ENCODE measurements around the gene AGTR2.
"Not testable (repeated sequence)": the region's sequence is repeated elsewhere in the genome, so short reads cannot be mapped to it uniquely, and the experiment has no call there.

Gene AGTR2, protein sequence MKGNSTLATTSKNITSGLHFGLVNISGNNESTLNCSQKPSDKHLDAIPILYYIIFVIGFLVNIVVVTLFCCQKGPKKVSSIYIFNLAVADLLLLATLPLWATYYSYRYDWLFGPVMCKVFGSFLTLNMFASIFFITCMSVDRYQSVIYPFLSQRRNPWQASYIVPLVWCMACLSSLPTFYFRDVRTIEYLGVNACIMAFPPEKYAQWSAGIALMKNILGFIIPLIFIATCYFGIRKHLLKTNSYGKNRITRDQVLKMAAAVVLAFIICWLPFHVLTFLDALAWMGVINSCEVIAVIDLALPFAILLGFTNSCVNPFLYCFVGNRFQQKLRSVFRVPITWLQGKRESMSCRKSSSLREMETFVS

DNA sequence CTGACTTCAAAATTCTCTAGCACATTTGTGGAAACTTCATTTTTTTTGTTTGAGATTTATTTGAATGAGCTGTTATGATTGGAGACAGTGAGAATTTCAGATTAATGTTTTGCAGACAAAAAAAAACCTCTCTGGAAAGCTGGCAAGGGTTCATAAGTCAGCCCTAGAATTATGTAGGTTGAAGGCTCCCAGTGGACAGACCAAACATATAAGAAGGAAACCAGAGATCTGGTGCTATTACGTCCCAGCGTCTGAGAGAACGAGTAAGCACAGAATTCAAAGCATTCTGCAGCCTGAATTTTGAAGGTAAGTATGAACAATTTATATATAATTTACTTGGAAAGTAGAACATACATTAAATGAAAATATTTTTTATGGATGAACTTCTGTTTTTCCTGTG, at the start of gene AGTR2:
AGTR2 (plus strand) TSS at position 234 of the 400 bp plus-strand sequence. CDS start 1,537 bp downstream, outside the sequence.
- TF ChIP-seq, protein P1, sequence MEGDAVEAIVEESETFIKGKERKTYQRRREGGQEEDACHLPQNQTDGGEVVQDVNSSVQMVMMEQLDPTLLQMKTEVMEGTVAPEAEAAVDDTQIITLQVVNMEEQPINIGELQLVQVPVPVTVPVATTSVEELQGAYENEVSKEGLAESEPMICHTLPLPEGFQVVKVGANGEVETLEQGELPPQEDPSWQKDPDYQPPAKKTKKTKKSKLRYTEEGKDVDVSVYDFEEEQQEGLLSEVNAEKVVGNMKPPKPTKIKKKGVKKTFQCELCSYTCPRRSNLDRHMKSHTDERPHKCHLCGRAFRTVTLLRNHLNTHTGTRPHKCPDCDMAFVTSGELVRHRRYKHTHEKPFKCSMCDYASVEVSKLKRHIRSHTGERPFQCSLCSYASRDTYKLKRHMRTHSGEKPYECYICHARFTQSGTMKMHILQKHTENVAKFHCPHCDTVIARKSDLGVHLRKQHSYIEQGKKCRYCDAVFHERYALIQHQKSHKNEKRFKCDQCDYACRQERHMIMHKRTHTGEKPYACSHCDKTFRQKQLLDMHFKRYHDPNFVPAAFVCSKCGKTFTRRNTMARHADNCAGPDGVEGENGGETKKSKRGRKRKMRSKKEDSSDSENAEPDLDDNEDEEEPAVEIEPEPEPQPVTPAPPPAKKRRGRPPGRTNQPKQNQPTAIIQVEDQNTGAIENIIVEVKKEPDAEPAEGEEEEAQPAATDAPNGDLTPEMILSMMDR (IDR thresholded peaks at IDR 0.05; ENCODE audit: low read depth, low read length, missing control alignments): no peak
- in situ Hi-C loops (cut with HindIII; ENCODE audit: low sequenced_read_pairs): no loop called here
- DNase-seq (ENCODE audit: low read depth): no peak
- H3K4me3 ChIP-seq (ENCODE audit: low read depth, low read length): no peak within 1 kb of the TSS

DNA sequence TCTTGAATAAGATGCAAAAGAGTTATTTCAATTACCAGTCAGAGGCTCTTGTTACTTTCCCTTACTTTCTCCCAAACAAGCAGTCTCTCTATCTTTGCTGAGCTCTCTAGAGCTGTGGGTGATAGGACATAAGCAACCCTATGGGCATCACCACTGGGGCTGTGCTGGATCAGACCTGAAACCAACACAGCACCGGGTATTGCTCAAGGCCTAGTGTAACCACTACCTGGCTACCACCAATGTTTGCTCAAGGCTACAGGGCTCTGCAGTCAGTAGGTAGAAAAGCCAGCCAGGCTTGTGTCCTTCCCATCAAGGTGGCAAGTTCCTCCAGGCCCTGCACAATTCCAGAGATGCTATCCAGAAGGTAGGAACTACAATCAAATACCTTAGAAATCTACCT, 35.3 kb upstream of the AGTR2 start:
- no peak overlapping the region for H3K4me3 ChIP-seq (ENCODE audit: low read depth, low read length)
- DNase-seq (ENCODE audit: low read depth): no peak
- TF ChIP-seq, protein P1 (IDR thresholded peaks at IDR 0.05; ENCODE audit: low read depth, low read length, missing control alignments): no peak
- in situ Hi-C loops (cut with HindIII; ENCODE audit: low sequenced_read_pairs): no loop called here

DNA sequence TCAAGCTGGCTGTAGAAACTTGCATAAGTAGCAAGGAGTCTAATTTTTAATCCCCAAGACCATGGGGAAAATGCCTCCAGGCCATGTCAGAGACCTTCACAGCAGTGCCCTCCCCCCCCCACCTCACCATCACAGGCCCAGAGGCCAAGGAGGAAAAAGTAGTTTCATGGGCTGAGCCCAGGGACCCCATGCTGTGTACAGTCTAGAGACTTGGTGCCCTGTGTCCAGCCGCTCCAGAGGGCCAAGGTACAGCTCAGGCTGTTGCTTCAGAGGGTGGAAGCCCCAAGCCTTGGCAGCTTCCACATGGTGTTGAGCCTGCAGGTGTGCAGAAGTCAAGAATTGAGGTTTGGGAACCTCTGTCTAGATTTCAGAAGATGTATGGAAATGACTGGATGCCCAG, 29.3 kb upstream of the AGTR2 start:
- DNase-seq (ENCODE audit: low read depth); H3K4me3 ChIP-seq (ENCODE audit: low read depth, low read length); in situ Hi-C loops (cut with HindIII; ENCODE audit: low sequenced_read_pairs): not testable (repeated sequence)

DNA sequence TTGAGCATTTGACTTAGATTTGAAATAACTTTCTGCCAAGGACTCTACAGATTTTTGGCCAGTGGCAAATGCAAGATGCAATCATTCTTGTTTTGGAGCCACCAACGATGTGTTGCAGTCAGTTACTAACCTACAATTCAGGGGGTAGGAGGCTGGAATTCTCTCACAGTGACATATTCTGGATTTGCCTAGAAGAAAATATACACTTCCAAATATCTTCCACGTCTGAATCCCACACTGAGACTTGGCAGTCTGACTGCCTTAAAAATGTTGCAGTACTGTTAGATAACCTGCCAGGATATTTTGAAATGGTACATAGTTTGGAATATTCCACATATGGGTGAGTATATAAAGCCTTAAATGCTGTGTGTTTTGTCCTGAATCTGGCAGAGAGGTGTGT, 27.6 kb upstream of the AGTR2 start:
- in situ Hi-C loops (cut with HindIII; ENCODE audit: low sequenced_read_pairs): no loop called here
- TF ChIP-seq, protein P1 (IDR thresholded peaks at IDR 0.05; ENCODE audit: low read depth, low read length, missing control alignments): no peak
- H3K4me3 ChIP-seq (ENCODE audit: low read depth, low read length): no peak overlapping the region
- DNase-seq (ENCODE audit: low read depth): no peak

DNA sequence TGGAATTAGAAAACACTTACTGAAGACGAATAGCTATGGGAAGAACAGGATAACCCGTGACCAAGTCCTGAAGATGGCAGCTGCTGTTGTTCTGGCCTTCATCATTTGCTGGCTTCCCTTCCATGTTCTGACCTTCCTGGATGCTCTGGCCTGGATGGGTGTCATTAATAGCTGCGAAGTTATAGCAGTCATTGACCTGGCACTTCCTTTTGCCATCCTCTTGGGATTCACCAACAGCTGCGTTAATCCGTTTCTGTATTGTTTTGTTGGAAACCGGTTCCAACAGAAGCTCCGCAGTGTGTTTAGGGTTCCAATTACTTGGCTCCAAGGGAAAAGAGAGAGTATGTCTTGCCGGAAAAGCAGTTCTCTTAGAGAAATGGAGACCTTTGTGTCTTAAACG, 2.4 kb downstream of the AGTR2 start:
- TF ChIP-seq, protein P1 (IDR thresholded peaks at IDR 0.05; ENCODE audit: low read depth, low read length, missing control alignments): no peak
- in situ Hi-C loops (cut with HindIII; ENCODE audit: low sequenced_read_pairs): no loop called here
- no peak for DNase-seq (ENCODE audit: low read depth)
- no peak overlapping the region for H3K4me3 ChIP-seq (ENCODE audit: low read depth, low read length)

DNA sequence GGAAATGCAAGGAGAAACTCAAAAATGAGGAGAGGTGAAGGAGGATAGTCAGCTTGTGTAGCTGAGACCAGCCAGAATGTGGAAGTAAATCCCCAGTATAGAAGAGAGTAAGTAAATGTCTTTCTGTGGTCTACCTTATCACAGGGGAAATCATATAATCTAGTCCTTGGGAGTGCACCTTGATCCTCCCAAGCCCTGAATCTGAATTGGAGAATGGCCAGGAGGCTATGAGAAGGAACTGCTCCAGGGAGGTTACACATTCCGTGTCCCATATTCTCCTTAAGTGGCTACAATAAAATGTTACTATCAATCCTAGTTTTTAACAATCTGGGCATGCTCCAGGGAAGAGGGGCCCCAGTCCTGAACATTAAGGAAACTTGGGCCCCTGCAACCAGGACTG, 10.8 kb downstream of the AGTR2 start:
- no peak for DNase-seq (ENCODE audit: low read depth)
- in situ Hi-C loops (cut with HindIII; ENCODE audit: low sequenced_read_pairs): no loop called here
- TF ChIP-seq, protein P1 (IDR thresholded peaks at IDR 0.05; ENCODE audit: low read depth, low read length, missing control alignments): no peak
- no peak overlapping the region for H3K4me3 ChIP-seq (ENCODE audit: low read depth, low read length)

DNA sequence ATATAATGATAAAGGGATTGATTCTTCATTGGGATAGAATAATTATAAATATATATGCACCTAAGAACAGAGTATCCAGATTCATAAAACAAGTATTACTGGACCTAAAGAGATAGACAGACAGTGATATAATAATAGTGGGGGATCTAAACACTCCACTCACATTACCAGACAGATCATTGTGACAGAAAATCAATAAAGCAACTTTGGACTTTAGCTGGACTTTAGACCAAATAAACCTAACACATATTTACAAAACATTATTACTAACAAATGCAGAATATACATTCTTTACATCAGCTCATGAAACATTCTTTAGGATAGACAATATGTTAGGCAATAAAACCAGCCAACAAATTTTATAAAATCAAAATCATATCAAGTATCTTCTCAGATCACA, 14.6 kb downstream of the AGTR2 start:
- in situ Hi-C loops (cut with HindIII; ENCODE audit: low sequenced_read_pairs): no loop called here
- no peak overlapping the region for H3K4me3 ChIP-seq (ENCODE audit: low read depth, low read length)
- no peak for DNase-seq (ENCODE audit: low read depth)
- TF ChIP-seq, protein P1 (IDR thresholded peaks at IDR 0.05; ENCODE audit: low read depth, low read length, missing control alignments): no peak
